ENCODE measurements around the gene NBAS.

NBAS gene

GRCh38 chr2:15560988-15561573 is at the start of gene NBAS:
Gene NBAS (minus strand): TSS chr2:15561334. CDS start chr2:15561304, 30 bp downstream.
- DNase-seq (ENCODE audit: low read depth): peak; percentile 61

DNA sequence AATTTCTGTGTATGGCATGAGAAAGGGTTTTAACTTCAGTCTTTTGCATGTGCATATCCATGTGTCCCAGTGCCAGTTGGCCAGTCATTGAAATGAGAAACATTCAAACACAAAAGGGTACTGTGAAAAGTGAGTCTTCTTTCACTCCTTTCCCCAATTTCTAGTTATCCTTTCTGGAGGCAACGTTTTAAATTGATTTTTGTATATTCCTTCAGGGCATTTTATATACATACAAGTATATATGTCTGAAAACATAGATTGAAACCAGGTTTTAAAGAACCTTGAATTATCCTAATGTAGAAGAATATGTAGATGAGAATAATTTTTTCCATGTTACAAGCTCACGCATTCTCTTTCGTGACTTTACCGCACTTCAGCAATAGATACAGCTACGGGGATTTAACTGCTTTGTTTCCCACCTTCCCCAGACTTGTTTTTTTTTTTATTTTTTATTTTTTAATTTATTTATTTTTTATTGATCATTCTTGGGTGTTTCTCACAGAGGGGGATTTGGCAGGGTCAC is 49.4 kb upstream of the NBAS start:
- no peak for DNase-seq (ENCODE audit: low read depth)

DNA sequence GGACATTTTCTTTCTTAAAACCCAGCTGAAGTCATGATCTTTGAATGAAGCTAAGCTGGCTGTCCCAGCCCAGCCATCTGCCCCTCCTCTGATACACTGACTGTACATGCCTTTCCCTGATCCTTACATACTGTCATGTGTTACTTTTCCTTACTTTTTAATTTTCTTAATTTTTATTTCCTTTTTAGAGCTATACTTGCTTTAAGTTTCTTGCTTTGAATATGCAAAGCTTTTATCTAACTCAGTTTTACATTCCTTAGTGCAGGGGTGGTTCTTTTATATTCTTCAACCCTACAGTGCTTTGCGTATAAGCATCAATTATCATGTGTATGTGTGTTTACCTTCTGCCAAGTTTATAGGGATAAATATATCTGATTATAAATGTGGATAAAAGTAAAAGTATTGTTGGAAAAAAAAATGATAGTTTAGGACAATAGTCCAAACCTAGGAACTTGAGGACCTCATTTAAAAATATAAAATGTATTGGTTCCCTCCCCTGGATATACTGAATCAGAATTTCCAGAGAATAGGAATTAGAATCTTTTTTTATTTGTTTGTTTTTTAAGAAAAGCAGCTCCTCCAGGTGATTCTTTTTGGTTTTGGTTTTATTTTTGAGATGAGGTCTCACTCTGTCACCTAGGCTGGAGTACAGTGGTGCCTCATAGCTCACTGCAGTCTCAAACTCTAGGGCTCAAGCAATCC is 48.4 kb upstream of the NBAS start:
- DNase-seq (ENCODE audit: low read depth): no peak

- no peak for DNase-seq (ENCODE audit: low read depth)
Observed at GRCh38 chr2:15608392-15608761, 47.2 kb upstream of the NBAS start.

DNA sequence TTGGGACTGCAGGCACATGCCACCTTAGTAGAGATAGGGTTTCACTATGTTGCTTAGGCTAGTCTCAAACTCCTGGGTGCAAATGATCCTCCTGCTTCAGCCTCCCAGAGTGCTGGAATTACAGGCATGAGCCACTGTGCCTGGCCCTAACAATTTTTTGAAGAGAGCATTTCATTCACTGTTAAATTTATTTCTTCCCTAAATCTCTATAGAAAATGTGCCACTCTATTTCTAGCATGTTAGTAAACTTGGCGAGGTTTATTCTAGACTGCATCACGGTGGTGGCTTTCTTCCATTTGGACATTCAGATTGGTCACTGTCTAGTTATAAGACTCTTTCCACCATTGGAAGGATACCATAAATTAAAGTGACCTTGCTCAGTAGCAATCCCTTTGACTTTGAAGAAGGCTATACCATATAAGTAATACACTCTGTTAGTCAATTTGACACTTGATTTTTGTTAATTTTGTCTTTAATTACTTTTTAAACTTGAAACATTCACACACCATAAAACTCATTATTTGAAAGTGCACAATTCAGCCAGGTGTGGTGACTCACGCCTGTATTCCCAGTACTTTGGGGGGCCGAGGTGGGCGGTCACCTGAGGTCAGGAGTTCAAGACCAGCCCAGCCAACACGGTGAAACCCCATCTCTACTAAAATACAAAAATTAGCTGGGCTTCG is 46.7 kb upstream of the NBAS start:
- DNase-seq (ENCODE audit: low read depth): no peak

- DNase-seq (ENCODE audit: low read depth): no peak
Observed at GRCh38 chr2:15606481-15607441, 45.6 kb upstream of the NBAS start.

GRCh38 chr2:15605721-15606120 is 44.6 kb upstream of the NBAS start:
- no peak for DNase-seq (ENCODE audit: low read depth)

DNA sequence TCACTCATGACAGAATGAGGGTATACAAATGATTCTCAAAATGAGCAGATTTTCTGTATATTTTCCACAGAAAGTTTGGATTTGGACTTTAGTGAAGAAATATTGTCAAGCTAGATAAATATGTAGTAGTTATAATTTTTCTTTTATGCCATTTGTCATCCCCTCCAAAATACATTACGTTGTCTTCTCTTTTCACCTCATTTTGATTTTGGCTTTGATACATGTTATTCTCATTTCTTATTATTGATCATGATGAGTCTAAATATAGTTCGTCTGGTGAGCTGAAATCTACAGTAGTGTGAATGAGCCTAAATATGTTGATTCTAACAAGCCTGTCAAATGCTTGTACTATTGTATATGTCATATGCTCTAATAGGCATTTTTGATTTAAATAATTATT is 42.8 kb upstream of the NBAS start:
- DNase-seq (ENCODE audit: low read depth): no peak

- DNase-seq (ENCODE audit: low read depth): no peak
Observed at GRCh38 chr2:15603044-15603765, 42.1 kb upstream of the NBAS start.

DNA sequence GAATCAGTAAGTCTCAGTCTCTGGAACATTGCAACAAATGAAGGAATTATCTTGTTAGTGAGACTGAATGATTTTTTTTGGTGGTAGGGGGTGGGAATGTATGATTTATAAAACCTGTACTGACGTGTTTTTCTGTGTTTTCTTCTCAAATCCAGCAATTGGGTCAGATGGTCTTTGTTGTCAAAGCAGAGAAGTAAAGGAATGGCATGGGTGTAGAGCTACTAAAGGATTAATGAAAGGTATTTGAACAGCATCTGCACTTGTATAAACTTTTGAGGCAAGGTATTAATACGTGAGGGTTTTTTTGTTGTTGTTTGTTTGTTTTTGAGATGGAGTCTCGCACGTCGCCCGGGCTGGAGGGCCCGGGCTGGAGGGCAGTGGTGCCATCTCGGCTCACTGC is 41.3 kb upstream of the NBAS start:
- no peak for DNase-seq (ENCODE audit: low read depth)

GRCh38 chr2:15601681-15602080 is 40.5 kb upstream of the NBAS start:
- DNase-seq (ENCODE audit: low read depth): no peak

- no peak for DNase-seq (ENCODE audit: low read depth)
Observed at GRCh38 chr2:15599994-15600393, 38.9 kb upstream of the NBAS start.

DNA sequence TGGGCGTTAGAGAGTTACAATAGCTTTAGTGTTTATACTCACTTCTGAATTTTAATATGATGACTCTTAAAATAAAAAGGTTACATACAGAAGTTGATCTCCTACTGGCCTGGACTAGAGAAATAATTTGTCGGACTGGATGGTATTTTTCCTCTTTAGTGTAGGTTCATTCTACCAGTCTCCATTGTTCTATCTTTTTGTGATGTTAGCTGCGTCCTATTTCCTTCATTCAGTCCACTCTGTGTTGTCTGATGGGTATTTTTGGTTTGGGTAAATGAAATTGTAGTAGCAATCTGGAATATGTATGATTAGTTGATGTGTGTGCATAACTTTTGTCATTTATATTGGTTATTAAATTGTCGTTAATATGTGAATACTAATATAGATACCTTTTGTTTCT is 35.8 kb upstream of the NBAS start:
- no peak for DNase-seq (ENCODE audit: low read depth)

- DNase-seq (ENCODE audit: low read depth): no peak
Observed at GRCh38 chr2:15596350-15596749, 35.2 kb upstream of the NBAS start.

DNA sequence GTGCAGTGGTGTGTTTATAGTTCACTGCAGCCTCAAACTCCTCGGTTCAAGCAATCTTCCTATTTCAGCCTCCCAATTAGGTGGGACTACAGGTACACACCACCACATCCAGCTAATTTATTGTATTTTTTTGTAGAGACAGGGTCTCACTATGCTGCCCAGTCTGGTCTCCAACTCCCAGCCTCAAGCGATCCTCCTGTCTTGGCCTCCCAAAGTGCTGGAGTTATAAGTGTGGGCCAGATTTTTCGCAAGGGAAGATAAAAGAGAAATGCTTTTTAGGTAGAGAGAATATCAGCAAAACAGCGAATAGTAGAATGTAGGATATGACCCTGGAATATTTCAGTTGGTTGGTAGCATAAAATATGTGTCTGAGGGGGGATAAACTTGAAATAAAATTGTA is 34.8 kb upstream of the NBAS start:
- no peak for DNase-seq (ENCODE audit: low read depth)

DNA sequence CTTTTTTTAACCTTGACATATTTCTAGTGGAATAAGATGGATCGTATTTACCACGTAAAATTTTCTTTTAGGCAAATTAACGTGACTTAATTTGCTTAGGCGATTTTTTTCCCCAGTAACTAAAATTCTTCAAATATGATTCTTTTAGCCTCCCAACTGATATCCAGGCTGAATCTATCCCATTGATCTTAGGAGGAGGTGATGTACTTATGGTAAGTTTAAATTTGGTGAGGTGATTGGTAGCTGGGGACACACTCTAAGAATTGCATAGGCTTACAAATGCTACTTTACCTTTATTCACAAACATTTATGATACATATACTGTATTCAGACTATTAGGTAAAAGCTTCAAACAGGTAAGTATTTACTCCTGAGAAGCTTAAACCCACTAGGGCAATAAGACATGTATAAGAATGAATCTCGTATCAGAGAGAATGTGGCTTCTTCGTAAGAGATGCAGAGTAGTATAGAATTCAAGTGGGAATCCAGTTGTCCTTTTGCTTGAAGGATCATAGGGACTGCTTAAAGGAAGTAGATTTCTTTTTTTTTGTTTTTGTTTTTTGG is 34.3 kb upstream of the NBAS start:
- no peak for DNase-seq (ENCODE audit: low read depth)

DNA sequence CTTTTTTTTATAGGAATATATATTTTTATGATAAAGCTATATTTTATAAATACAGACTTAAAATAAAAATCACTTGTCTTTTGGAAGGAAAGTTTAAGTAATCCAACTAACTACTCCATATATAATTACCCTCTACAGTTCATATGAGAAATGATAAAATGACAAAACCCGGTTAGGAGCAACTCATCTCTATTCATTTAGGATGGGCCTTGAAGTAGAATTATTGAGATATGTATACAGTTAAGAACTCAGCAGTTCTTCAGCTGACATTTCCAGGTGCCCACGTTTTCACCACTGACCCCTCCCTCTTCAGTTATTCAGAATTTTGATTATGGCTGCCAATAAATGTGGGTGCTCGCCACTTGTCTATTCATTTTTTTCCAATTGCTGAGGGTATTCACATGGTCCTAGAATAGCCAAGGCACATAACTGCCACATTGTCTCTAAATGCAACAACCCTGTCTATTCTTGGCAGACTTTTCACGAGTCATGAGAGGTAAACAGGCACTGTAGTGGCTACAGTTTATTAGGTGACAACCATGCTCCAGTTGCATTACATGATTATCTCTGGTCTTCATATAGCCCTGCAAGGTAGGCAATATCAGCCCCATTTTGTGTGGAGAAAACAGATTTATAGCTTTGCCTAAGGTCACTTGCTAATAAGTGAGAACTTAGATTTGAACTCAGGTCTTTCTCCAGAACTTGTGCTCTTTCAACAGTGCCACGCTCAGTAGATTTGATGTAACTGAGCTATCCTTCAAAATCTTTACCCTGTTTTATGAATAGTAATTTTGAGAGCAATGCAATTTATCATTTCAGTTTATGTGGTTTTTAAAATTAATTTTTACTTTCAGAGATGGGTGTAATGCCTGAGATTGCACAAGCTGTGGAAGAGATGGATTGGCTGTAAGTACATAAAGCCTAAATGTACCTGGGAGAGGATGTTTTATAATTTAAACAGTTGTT is 33.4 kb upstream of the NBAS start:
- no peak for DNase-seq (ENCODE audit: low read depth)

- DNase-seq (ENCODE audit: low read depth): no peak
Observed at GRCh38 chr2:15593327-15593705, 32.2 kb upstream of the NBAS start.

DNA sequence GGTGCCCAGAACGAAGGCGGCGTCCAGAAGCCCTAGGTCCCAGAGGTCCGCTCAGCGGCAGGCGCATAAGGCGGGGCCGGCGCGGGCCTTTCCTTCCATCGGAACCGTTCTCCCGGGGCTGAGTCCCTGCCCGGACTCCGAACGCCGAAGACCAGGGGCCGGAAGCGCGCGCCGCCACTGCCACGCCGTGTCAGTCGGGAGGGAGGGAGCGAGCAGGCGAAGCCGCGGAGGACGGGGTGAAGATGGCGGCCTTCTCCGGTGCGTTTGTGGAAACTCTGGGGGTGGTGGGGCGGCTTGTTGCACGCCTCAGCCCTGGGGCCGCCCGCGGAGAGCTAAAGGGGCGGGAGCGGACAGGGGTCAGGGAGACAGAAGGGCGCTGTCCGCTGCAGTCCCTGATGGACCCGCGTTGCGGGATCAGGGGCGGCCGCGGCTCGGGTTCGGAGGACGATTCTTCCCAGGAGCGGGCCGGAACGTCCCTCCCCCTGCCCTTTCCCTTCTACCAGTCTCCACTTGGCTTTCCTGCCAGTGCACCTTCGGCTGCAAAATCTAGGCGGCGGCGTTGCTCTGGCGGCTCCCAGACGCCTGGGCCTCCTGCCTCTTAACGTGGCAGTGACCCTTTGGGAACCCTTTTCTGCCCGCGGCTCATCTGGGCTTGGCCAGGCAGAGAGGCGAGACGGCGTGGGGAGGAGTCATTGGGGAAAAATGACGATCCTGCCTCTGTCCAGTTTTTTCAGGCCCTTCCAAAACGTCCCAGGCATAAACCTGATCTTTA is 30.7 kb upstream of the NBAS start, which contains the start of gene DDX1:
Gene DDX1 (plus strand): TSS at position 177 of the 772 bp plus-strand sequence. CDS start 66 bp downstream, at position 243.
- peak; percentile 58 for DNase-seq (ENCODE audit: low read depth)
